SK-N-SH (cell line): ENCODE results near the gene PACSIN2.

Source experiments
- CTCF ChIP-seq: fragments of 200-600 bp; sonication (generic); IDR thresholded peaks from 2 replicates; pipeline ENCODE4 v1.6.1; 2017; ENCODE audit warnings: antibody characterized with exemption, mild to moderate bottlenecking, moderate library complexity
- EP300 ChIP-seq, 2 experiments: IDR thresholded peaks; 2 replicates each; pipeline versions ENCODE4 v1.4.0 to v1.6.1; 2012; ENCODE audit warnings: borderline replicate concordance in 1 of 2, low read depth in 1 of 2, low read length in 1 of 2
- GABPA ChIP-seq: IDR thresholded peaks from 2 replicates; pipeline ENCODE4 v1.4.0; 2012; ENCODE audit warnings: low read depth, mild to moderate bottlenecking
- IRF3 ChIP-seq: fragments of 150-350 bp; IDR thresholded peaks from 2 replicates; pipeline ENCODE4 v1.6.1; 2016; ENCODE audit warnings: mild to moderate bottlenecking, low read depth, low read length
- POLR2AphosphoS5 ChIP-seq: IDR thresholded peaks from 2 replicates; pipeline ENCODE4 v1.6.1; 2012; ENCODE audit warnings: low read depth, low read length
- RAD21 ChIP-seq: IDR thresholded peaks from 2 replicates; pipeline ENCODE4 v1.6.1; 2012; ENCODE audit warnings: mild to moderate bottlenecking, low read length
- RXRA ChIP-seq: IDR thresholded peaks from 2 replicates; pipeline ENCODE4 v1.4.0; 2012; ENCODE audit warnings: low read depth, mild to moderate bottlenecking, borderline replicate concordance
- SMC3 ChIP-seq: IDR thresholded peaks from 2 replicates; pipeline ENCODE4 v1.6.1; 2012; ENCODE audit warnings: low read depth, low read length, improper control_type of control experiment
- TF ChIP-seq, protein P1 (sequence below): IDR thresholded peaks from 2 replicates; pipeline ENCODE4 v1.4.0; 2012; ENCODE audit warnings: low read depth, borderline replicate concordance

DNA sequence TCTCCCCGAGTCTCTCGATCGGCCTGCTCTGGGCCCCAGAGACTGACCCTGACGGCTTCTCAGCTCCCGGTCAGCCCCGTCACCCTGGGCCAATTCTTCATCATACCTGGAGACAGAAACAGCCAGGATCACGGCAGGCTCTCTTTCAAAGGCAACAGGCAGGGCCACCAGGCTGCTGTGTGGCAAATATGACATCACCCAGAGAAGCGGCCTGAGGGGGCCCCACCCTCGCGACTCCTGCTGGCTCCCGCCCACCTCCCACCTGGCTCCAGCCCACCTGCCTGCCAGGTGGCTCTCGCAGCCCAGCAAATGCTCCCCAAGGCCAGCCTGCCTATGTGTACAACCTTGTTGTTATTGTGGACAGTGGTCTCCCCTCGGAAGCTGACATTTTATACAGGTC, 24.9 kb upstream of the PACSIN2 start:
- TF ChIP-seq RXRA (no peak), POLR2AphosphoS5 (no peak), CTCF (no peak), EP300 (IDR thresholded peaks at IDR 0.05; ENCODE audit: borderline replicate concordance in 1 of 2, low read depth in 1 of 2, low read length in 1 of 2) (no peak), SMC3 (no peak), IRF3 (no peak), RAD21 (no peak), GABPA (no peak)
- TF ChIP-seq, protein P1, sequence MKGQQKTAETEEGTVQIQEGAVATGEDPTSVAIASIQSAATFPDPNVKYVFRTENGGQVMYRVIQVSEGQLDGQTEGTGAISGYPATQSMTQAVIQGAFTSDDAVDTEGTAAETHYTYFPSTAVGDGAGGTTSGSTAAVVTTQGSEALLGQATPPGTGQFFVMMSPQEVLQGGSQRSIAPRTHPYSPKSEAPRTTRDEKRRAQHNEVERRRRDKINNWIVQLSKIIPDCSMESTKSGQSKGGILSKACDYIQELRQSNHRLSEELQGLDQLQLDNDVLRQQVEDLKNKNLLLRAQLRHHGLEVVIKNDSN, result no peak
